Measurements from ENCODE around the gene BCL2A1. TPM values are rescaled to one million over a fixed set of nuclear protein-coding genes. Genes with fewer than 3 reads are reported as not detected.

BCL2A1 gene
- total RNA-seq (ENCODE audit: low replicate concordance): 1.3 TPM in 1 of 2 replicates, not detected in the other

GRCh38 chr15:79970624-79971434 lies at the start of gene BCL2A1:
BCL2A1 (minus strand) TSS chr15:79971196; CDS start chr15:79971119, 77 bp downstream.

Other genes with a start within 250 kb of the BCL2A1 start
- gene MTHFS, start 74.2 kb downstream of the BCL2A1 start, total RNA-seq (ENCODE audit: low replicate concordance): 14.3 and 17.4 TPM in 2 replicates
- 81.7 and 146 TPM in 2 replicates for gene ZFAND6, start 88.5 kb upstream of the BCL2A1 start, total RNA-seq (ENCODE audit: low replicate concordance)
- 24.1 and 68.3 TPM in 2 replicates for gene FAH, start 181.8 kb upstream of the BCL2A1 start, total RNA-seq (ENCODE audit: low replicate concordance)